Measurements from ENCODE around the gene CHURC1.

CHURC1 gene

GRCh38 chr14:64935508-64935907 lies 21.3 kb downstream of the CHURC1 start:
- TF ChIP-seq KLF7 (tag by site-specific recombination; IDR thresholded peaks at IDR 0.05; ENCODE audit: borderline replicate concordance), result no peak
- TF ChIP-seq ZNF350 (tag by site-specific recombination; IDR thresholded peaks at IDR 0.05), result no peak
- TF ChIP-seq ZNF623 (tag by site-specific recombination; IDR thresholded peaks at IDR 0.05), result no peak
- no peak for TF ChIP-seq RBAK (tag by site-specific recombination; IDR thresholded peaks at IDR 0.05)
- no peak for TF ChIP-seq ZNF416 (tag by site-specific recombination; IDR thresholded peaks at IDR 0.05)
- no peak for TF ChIP-seq ZNF324 (tag by site-specific recombination; IDR thresholded peaks at IDR 0.05)
- TF ChIP-seq, protein P1, sequence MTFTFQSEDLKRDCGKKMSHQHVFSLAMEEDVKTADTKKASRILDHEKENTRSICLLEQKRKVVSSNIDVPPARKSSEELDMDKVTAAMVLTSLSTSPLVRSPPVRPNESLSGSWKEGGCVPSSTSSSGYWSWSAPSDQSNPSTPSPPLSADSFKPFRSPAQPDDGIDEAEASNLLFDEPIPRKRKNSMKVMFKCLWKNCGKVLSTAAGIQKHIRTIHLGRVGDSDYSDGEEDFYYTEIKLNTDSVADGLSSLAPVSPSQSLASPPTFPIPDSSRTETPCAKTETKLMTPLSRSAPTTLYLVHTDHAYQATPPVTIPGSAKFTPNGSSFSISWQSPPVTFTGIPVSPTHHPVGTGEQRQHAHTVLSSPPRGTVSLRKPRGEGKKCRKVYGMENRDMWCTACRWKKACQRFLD (tag by site-specific recombination; IDR thresholded peaks at IDR 0.05), result no peak
- TF ChIP-seq ZFP69B (tag by site-specific recombination; IDR thresholded peaks at IDR 0.05), result no peak
- no peak for TF ChIP-seq ZNF2 (tag by site-specific recombination; IDR thresholded peaks at IDR 0.05)
- no peak for TF ChIP-seq INSM2 (tag by site-specific recombination; IDR thresholded peaks at IDR 0.05)
- peaks cover 9% of the 10 kb centered on the region for H3K4me1 ChIP-seq (ENCODE audit: control insufficient read depth, insufficient read depth, low read length)
- peaks cover 26 to 53% of the 10 kb centered on the region in 2 experiments for H3K36me3 ChIP-seq (ENCODE audit: control insufficient read depth in 2 of 2, insufficient read depth in 1 of 2, low read length in 2 of 2)
- no peak overlapping the region for H3K27ac ChIP-seq (ENCODE audit: extremely low read depth, low read depth, low read length)
- ChIA-PET CTCF (interaction anchor here (0.7 to 2.2 kb wide), 6 partner anchors 8 to 129 kb away, joined by 3 to 6 read pairs (median 4); no protein-coding TSS in a partner anchor), POLR2A (interaction anchor here (2.0 kb wide), 1 partner anchor 8 kb away, joined by 8 read pairs; no protein-coding TSS in a partner anchor)
- H3K9me3 ChIP-seq (ENCODE audit: control insufficient read depth, insufficient read depth, low read depth, low read length), result no peaks in the 10 kb centered on the region
- no peak overlapping the region for H3K4me3 ChIP-seq (ENCODE audit: low read depth, low read length)

DNA sequence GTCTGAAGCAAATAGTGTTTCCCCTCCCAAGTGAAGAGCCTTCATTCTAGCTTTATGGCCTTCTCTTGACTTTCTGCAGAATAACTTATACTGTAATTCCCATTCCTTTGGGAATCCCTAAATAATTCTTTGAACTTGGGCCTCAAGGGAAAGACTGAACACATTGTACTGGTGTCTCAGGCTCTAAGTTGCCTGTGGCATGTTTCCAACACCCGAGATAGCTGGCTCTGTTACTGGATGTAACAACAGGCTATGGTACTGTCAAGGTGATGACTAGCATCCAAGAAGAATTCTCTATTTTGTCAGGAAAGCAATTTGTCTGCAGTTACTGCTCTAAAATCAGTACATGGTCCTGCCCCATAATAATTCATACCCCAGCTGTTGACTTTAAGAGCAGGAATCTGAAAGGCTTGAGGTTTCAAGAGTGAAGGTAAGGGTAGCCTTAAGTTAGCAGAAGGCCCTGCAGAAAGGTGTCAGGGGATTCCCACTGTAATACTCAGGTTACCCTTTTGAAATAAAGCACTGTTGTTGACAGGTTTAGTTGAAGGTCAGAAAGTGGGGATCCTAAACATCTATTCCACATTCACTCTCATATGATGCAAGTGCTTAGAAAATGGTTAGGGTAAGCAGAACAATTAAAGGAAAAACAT lies 23.0 kb downstream of the CHURC1 start:
- H3K9me3 ChIP-seq (ENCODE audit: control insufficient read depth, insufficient read depth, low read depth, low read length), result no peaks in the 10 kb centered on the region
- H3K27ac ChIP-seq (ENCODE audit: extremely low read depth, low read depth, low read length), result no peak overlapping the region
- CTCF ChIA-PET, result interaction anchor here (0.5 to 2.2 kb wide), 5 partner anchors 9 to 115 kb away, joined by 3 to 7 read pairs (median 4); no protein-coding TSS in a partner anchor
- POLR2A ChIA-PET, result interaction anchor here (0.8 to 2.0 kb wide), 2 partner anchors 10 to 12 kb away, joined by 6 to 8 read pairs; no protein-coding TSS in a partner anchor
- peaks cover 9% of the 10 kb centered on the region for H3K4me1 ChIP-seq (ENCODE audit: control insufficient read depth, insufficient read depth, low read length)
- TF ChIP-seq, protein P2, sequence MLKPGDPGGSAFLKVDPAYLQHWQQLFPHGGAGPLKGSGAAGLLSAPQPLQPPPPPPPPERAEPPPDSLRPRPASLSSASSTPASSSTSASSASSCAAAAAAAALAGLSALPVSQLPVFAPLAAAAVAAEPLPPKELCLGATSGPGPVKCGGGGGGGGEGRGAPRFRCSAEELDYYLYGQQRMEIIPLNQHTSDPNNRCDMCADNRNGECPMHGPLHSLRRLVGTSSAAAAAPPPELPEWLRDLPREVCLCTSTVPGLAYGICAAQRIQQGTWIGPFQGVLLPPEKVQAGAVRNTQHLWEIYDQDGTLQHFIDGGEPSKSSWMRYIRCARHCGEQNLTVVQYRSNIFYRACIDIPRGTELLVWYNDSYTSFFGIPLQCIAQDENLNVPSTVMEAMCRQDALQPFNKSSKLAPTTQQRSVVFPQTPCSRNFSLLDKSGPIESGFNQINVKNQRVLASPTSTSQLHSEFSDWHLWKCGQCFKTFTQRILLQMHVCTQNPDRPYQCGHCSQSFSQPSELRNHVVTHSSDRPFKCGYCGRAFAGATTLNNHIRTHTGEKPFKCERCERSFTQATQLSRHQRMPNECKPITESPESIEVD (tag by site-specific recombination; IDR thresholded peaks at IDR 0.05), result 0 out of 2 replicates have a peak, but pooled peaks have one; percentile 3
- TF ChIP-seq HOXA7 (CRISPR knock-in tag; IDR thresholded peaks at IDR 0.05; ENCODE audit: borderline replicate concordance), result no peak
- no peak overlapping the region for H3K4me3 ChIP-seq (ENCODE audit: low read depth, low read length)
- peaks cover 15 to 37% of the 10 kb centered on the region in 2 experiments for H3K36me3 ChIP-seq (ENCODE audit: control insufficient read depth in 2 of 2, insufficient read depth in 1 of 2, low read length in 2 of 2)

- H3K27ac ChIP-seq (ENCODE audit: extremely low read depth, low read depth, low read length), result no peak overlapping the region
- POLR2A ChIA-PET, result no interaction called here
- H3K9me3 ChIP-seq (ENCODE audit: control insufficient read depth, insufficient read depth, low read depth, low read length), result no peaks in the 10 kb centered on the region
- CTCF ChIA-PET, result interaction anchor here (0.5 kb wide), 1 partner anchor 10 kb away, joined by 3 read pairs; no protein-coding TSS in a partner anchor
- H3K4me3 ChIP-seq (ENCODE audit: low read depth, low read length), result no peak overlapping the region
- peak; percentile 34 for TF ChIP-seq ZNF654 (tag by site-specific recombination; IDR thresholded peaks at IDR 0.05; ENCODE audit: low read depth)
- no peak for TF ChIP-seq MYNN (tag by site-specific recombination; IDR thresholded peaks at IDR 0.05; ENCODE audit: borderline replicate concordance)
- H3K4me1 ChIP-seq (ENCODE audit: control insufficient read depth, insufficient read depth, low read length), result peaks cover 9% of the 10 kb centered on the region
- H3K36me3 ChIP-seq (ENCODE audit: control insufficient read depth in 2 of 2, insufficient read depth in 1 of 2, low read length in 2 of 2), result peaks cover 14 to 32% of the 10 kb centered on the region in 2 experiments
These were observed 23.6 kb downstream of the CHURC1 start for GRCh38 chr14:64937821-64938193.

Measured in HEK293 (cell line).